ENCODE results near the gene UBXN10. TPM values are rescaled to one million over a fixed set of nuclear protein-coding genes. Genes with fewer than 3 reads are reported as not detected.

UBXN10 gene
- total and polyA plus RNA-seq, 4 donors = 0.50 to 2.3 (median 1.1) TPM

DNA sequence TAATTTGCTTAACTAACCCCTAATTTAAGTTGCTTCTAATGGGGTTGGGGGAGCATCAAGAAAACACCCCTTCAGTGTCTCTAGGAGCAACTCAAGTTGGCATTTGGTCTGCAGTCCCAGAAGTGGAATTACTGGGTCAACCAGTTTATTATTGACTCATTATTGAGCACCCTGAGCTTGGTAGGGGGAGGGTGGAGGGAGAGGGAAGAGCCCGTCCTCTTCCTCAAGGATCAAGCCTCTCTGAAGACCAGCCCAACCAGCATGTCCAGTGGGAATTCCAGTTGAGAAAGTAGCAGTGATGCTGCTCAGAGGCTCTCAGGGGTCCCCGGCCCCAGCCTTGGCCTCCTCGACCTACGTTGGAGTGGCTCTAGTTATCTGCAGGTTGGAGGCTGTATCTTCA is 48.8 kb upstream of the UBXN10 start:
- Histone ChIP-seq H3K4me3 (ENCODE audit: low read depth in 1 of 3, low read length in 3 of 3) (no peak overlapping the region), H3K9me3 (ENCODE audit: control insufficient read depth in 4 of 4, low read length in 3 of 4) (no peaks in the 10 kb centered on the region), H3K4me1 (ENCODE audit: control insufficient read depth in 4 of 4, insufficient read depth in 4 of 4, low read length in 3 of 4) (no peaks in the 10 kb centered on the region), H3K27me3 (ENCODE audit: control insufficient read depth in 4 of 4, insufficient read depth in 4 of 4, low read length in 3 of 4) (no peaks in the 10 kb centered on the region), H3K27ac (ENCODE audit: low read depth in 1 of 2, low read length in 2 of 2) (no peak overlapping the region), H3K9ac (ENCODE audit: low read depth in 1 of 2, low read length in 2 of 2) (no peak overlapping the region), H3K36me3 (ENCODE audit: control insufficient read depth in 4 of 4, insufficient read depth in 3 of 4, low read depth in 1 of 4, low read length in 3 of 4) (no peaks in the 10 kb centered on the region)
- WGBS = 94% methylated on average over 4 of the region's 4 CpGs
- TF ChIP-seq, protein P1, sequence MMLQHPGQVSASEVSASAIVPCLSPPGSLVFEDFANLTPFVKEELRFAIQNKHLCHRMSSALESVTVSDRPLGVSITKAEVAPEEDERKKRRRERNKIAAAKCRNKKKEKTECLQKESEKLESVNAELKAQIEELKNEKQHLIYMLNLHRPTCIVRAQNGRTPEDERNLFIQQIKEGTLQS (IDR thresholded peaks at IDR 0.05) = no peak
- TF ChIP-seq FOXA2 (IDR thresholded peaks at IDR 0.05) (no peak), SP1 (IDR thresholded peaks at IDR 0.05) (no peak), CTCF (IDR thresholded peaks at IDR 0.05; ENCODE audit: low read depth, low read length, missing input control) (no peak), EGR1 (IDR thresholded peaks at IDR 0.05; ENCODE audit: low read depth in 2 of 2) (no peak), NR2F2 (IDR thresholded peaks at IDR 0.05) (no peak), FOXA1 (IDR thresholded peaks at IDR 0.05) (no peak), RAD21 (IDR thresholded peaks at IDR 0.05) (no peak), TAF1 (conservative IDR thresholded peaks at IDR 0.05) (no peak), JUND (IDR thresholded peaks at IDR 0.05) (no peak), HNF4G (IDR thresholded peaks at IDR 0.05) (no peak), REST (IDR thresholded peaks at IDR 0.05) (no peak), MAX (IDR thresholded peaks at IDR 0.05) (no peak)
- TF ChIP-seq, protein P2, sequence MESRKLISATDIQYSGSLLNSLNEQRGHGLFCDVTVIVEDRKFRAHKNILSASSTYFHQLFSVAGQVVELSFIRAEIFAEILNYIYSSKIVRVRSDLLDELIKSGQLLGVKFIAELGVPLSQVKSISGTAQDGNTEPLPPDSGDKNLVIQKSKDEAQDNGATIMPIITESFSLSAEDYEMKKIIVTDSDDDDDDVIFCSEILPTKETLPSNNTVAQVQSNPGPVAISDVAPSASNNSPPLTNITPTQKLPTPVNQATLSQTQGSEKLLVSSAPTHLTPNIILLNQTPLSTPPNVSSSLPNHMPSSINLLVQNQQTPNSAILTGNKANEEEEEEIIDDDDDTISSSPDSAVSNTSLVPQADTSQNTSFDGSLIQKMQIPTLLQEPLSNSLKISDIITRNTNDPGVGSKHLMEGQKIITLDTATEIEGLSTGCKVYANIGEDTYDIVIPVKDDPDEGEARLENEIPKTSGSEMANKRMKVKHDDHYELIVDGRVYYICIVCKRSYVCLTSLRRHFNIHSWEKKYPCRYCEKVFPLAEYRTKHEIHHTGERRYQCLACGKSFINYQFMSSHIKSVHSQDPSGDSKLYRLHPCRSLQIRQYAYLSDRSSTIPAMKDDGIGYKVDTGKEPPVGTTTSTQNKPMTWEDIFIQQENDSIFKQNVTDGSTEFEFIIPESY (IDR thresholded peaks at IDR 0.05) = no peak
- no peak for DNase-seq (ENCODE audit: low spot score)

GRCh38 chr1:20137604-20138003 is 48.3 kb upstream of the UBXN10 start:
- no peaks in the 10 kb centered on the region for H3K36me3 ChIP-seq (ENCODE audit: control insufficient read depth in 4 of 4, insufficient read depth in 3 of 4, low read depth in 1 of 4, low read length in 3 of 4)
- 92% methylated on average over 1 of the region's 1 CpG for WGBS
- H3K9me3 ChIP-seq (ENCODE audit: control insufficient read depth in 4 of 4, low read length in 3 of 4) = no peaks in the 10 kb centered on the region
- no peaks in the 10 kb centered on the region for H3K4me1 ChIP-seq (ENCODE audit: control insufficient read depth in 4 of 4, insufficient read depth in 4 of 4, low read length in 3 of 4)
- no peak overlapping the region for H3K9ac ChIP-seq (ENCODE audit: low read depth in 1 of 2, low read length in 2 of 2)
- no peak for DNase-seq (ENCODE audit: low spot score)
- TF ChIP-seq MAX (IDR thresholded peaks at IDR 0.05) (no peak), HNF4G (IDR thresholded peaks at IDR 0.05) (no peak), RAD21 (IDR thresholded peaks at IDR 0.05) (no peak)
- no peak overlapping the region for H3K4me3 ChIP-seq (ENCODE audit: low read depth in 1 of 3, low read length in 3 of 3)
- H3K27ac ChIP-seq (ENCODE audit: low read depth in 1 of 2, low read length in 2 of 2) = no peak overlapping the region
- H3K27me3 ChIP-seq (ENCODE audit: control insufficient read depth in 4 of 4, insufficient read depth in 4 of 4, low read length in 3 of 4) = no peaks in the 10 kb centered on the region

Measured in liver (tissue), 9 donors.